KOPT-K1 (cell line): ENCODE results near the gene LRP1B.

ENCODE experiments used
- H3K27ac ChIP-seq: fragments of 200-600 bp; sonication (generic); 2 replicates; pipeline ENCODE4 v1.5.1; 2016; ENCODE audit warnings: antibody characterized with exemption, mild to moderate bottlenecking, low read depth, low read length; ENCODE audit not compliant: poor library complexity, severe bottlenecking
- H3K36me3 ChIP-seq: fragments of 200-600 bp; sonication (generic); 2 replicates; pipeline ENCODE4 v1.5.1; 2017; ENCODE audit warnings: antibody characterized with exemption, mild to moderate bottlenecking, low read length, moderate library complexity; ENCODE audit not compliant: insufficient read depth
- H3K9me3 ChIP-seq: fragments of 200-600 bp; sonication (generic); 2 replicates; pipeline ENCODE4 v1.5.1; 2017; ENCODE audit warnings: antibody characterized with exemption, low read length, mild to moderate bottlenecking; ENCODE audit not compliant: insufficient read depth, poor library complexity, severe bottlenecking

LRP1B gene

DNA sequence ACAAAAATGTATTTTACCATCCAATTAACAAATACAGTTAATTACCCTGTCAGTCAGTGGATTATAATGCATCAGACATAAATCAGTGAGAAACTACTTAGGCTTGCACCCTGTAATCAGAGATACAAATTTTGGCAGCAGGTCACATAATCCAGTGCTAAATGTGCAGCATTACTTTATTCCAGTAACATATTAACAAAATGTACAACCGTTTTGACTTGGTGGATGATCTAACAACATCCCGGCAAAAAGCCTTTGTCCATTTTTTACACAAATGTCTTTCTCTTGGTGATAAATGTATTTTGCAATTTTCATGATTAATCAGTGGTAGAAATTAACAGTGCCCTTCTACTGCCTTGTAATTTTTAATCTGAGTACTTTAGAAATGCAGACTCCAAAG lies 162.8 kb downstream of the LRP1B start:
- Histone ChIP-seq H3K27ac (no peak overlapping the region), H3K9me3 (no peaks in the 10 kb centered on the region), H3K36me3 (no peaks in the 10 kb centered on the region)

DNA sequence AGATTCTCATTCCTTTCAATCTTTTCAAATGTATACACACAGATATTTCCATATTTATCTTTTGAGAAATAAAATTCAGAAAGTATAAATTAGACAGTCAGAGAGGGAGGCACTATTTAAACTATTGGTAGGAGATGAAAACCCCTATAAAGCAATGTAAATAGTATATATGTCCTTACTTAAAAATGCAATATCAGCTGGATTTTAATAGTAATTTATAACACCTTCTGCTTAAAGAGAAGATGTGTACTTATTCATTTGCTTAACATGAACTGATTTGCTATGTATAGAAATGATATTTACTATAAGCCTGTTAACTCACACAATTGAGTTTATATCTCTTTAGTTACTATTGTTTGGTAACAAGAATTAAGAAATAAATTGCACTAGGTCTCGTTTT lies 163.3 kb downstream of the LRP1B start:
- Histone ChIP-seq H3K27ac (no peak overlapping the region), H3K9me3 (no peaks in the 10 kb centered on the region), H3K36me3 (no peaks in the 10 kb centered on the region)

DNA sequence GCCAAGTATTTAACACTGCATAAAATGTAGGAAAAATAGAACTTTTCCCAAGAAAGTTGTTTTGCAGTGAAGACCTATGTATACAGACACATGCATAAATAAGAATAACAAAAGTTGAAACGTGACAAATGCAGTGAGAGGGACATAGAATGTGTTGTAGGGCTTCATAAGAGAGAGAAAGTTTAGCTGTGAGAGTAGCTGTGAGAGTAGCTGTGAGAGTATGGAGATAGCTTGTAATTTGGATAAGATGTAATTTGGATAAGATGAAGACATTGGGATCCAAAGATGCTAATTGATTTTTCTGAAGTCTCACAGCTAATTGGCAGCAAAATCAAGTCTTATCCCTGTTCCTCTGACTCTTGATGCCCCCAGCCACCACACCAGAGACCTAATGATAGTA lies 170.9 kb downstream of the LRP1B start:
- H3K27ac ChIP-seq: no peak overlapping the region
- H3K9me3 ChIP-seq: no peaks in the 10 kb centered on the region
- H3K36me3 ChIP-seq: no peaks in the 10 kb centered on the region

DNA sequence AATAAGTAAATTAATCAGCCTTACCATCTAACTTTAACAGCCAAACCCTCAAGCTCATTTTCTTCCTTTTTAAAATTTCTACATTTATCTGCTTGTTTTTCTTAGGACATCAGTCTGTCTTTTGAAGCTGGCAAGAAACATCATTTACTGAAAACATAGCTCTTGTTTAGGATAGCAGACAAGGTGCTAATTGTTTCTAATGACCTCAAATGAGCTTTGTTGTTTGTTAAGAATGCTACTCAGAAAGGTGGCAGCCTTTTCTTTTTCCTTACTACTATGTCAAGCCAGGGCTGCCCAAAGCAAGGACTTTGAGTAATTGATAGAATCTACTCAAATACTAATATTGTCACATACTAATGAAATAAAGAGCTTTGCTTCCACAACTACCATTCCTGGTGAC lies 171.8 kb downstream of the LRP1B start:
- H3K36me3 ChIP-seq: no peaks in the 10 kb centered on the region
- H3K9me3 ChIP-seq: no peaks in the 10 kb centered on the region
- no peak overlapping the region for H3K27ac ChIP-seq

DNA sequence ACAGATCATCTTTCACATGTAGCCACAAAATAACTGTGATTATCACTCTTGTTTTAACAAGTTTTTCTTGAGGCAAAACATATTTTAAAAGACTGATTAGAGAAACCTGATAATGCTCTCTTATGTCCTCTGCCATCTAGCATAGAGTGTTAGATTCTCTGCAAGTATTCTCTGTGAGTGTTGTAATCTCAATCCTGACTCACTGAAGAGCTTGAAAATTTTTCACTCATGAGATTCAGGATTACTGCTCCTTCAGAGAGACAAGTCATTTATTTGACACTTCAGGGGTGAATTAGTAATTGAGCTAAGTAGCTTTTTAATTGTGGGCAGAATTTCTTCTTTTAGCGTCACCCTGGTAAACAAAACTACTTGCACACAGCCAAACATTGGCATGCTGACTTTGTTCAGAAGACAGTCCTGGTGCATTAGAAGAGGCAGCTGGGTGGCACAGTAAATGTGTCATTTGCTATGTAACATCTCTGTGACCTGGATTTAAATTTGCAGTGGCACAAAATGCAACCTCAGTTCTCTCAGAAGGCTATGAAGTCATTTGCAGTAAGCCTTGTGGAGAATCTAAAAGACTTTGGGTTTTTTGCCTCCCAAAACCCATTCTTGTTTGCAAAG lies 172.9 kb downstream of the LRP1B start:
- H3K9me3 ChIP-seq: no peaks in the 10 kb centered on the region
- H3K27ac ChIP-seq: no peak overlapping the region
- no peaks in the 10 kb centered on the region for H3K36me3 ChIP-seq

DNA sequence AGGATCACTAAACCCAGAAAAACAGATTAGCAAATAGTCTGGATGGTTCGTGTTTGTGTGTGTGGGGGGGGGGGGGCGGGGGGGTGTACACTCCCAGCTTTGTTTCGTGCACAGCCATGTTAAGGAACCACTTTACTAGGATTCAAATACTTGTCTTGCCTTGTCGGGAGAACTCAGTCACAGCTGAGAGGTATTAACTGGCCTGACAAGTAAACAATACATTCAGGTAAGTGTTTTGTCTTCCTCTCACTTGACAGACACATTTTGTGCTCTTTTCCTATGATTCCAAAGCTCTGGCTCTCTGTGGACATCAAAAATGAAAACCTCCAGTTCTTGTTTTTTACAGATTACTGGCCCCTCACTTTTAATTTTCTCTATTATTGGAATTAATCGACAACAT lies 173.5 kb downstream of the LRP1B start:
- Histone ChIP-seq H3K27ac (no peak overlapping the region), H3K36me3 (no peaks in the 10 kb centered on the region), H3K9me3 (no peaks in the 10 kb centered on the region)

DNA sequence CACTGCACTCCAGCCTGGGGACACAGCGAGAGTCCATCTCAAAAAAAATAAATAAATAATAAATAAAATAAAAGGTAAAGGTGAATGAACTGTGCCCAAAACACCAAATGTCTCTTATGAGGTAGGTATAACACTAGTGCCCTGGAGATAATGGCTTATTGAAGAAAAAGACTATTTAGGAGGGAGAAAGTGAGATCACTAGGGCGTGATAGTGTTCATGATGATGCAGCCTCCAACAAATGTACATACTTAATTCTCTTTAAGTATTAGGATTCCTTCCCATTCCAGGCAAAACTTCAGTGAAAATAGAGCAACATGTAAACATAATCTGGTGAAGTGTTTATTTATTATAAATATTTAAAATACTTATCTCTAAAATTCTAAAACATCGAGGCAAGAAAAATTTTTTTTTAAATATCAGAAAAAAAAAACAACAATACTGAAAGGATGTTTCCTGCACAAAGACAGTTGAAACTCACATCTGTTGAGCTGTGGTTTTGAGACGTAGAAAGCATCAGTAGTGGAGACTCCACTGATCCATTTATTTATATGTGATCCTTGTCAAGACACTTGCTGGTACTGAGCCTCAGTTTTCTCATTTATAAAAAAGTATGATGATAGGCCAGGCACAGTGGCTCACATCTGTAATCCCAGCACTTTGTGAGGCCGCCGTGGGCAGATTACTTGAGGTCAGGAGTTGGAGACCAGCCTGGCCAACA lies 183.3 kb downstream of the LRP1B start:
- Histone ChIP-seq H3K9me3 (no peaks in the 10 kb centered on the region), H3K36me3 (no peaks in the 10 kb centered on the region), H3K27ac (no peak overlapping the region)

DNA sequence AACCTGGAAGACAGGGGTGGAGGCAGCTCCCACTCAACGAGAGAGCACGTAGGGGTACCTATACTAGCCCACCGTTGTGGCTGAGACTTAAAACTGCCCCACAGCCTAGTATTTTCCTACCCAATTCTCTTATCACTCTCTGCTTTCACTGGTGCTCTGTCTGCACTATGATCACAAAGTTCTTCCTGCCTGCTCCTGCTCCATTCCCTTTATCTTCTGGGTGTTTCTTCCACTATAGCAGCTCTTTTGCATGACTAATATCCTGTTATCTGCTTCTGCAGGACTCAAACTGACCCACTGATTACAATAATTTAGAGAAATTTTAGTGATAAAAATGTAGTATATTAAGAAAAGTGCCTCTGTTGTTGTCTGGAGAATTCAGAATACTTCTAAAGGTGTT lies 184.8 kb downstream of the LRP1B start:
- Histone ChIP-seq H3K9me3 (no peaks in the 10 kb centered on the region), H3K27ac (no peak overlapping the region), H3K36me3 (no peaks in the 10 kb centered on the region)

DNA sequence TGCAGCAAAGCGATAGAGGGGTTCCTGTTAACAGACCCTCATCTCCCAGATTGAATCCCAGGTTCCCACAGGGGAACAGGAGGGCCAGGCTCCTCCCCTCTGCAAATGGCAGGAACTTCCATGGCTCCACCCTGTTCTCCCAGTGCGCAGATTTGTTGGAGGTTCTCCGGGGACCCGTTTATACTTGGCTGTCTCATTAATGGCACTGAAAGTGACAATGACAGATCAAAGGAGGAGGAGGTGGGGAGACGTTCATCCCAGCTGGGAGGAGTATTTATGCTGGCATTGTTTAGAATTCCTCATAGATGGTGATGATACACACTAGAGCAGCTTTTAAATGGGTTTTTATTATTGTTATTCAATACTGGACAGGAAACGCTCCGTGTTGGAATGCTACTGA lies 186.9 kb downstream of the LRP1B start:
- H3K36me3 ChIP-seq: no peaks in the 10 kb centered on the region
- H3K27ac ChIP-seq: no peak overlapping the region
- H3K9me3 ChIP-seq: no peaks in the 10 kb centered on the region

DNA sequence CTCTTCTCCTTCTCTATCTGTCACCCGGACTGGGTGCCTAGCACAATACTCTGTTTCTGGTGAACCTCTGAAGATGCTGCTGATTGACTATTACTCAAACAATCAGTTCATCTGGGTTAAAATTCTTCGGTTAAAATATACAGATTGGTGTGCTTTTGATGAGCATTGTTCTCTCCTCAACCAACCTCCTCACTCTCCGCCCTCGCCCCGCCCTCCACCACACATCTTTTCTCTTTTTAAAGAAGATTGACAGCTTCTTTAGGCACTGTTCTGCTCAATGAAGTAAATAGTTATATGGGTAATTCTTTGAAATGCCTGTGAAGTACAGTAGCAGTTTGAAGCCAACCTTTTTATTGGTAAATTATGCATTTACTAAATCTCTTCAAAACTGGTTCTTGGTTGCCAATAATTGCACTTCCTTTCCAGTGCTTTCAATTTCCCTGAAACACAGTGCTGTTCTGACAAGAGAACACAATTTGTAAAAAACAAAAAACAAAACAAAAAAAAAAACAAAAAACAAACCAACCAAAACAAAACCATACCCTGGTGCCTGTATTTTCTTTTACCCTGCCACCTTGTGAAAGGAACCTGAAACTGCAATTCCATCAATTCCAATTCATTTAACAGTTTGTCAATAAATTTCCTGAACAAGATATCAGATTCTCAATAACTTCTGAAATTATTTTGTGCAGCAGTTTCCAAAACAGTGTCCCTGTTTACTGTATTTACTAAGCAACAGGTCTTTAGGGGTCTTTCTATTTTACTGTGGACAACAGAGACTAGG lies 188.6 kb downstream of the LRP1B start:
- Histone ChIP-seq H3K36me3 (no peaks in the 10 kb centered on the region), H3K9me3 (no peaks in the 10 kb centered on the region), H3K27ac (no peak overlapping the region)

DNA sequence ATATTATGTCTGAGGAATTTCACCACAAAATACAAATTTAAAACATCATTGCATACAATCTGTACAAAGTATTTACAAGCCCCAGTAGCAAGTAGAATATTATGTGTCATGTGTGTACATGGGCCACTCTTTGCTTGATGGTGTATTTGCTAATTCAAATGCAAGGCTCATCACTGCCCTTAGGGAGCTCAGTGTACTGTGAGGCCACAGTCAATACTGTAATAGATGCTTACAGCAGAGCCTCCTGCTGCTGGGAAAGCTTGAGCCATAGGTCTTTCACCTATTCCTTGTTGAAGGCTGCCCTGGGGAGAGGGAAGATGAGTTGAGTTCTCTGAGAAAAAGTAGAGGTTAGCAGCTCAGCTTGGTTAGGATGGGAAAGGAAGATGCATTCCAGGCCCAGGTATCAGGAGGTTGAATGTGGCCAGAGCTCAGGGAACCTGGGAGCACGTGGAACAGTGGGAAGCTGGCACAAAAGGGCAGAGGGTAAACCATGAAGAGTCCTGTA lies 189.6 kb downstream of the LRP1B start:
- no peaks in the 10 kb centered on the region for H3K36me3 ChIP-seq
- H3K9me3 ChIP-seq: no peaks in the 10 kb centered on the region
- no peak overlapping the region for H3K27ac ChIP-seq

DNA sequence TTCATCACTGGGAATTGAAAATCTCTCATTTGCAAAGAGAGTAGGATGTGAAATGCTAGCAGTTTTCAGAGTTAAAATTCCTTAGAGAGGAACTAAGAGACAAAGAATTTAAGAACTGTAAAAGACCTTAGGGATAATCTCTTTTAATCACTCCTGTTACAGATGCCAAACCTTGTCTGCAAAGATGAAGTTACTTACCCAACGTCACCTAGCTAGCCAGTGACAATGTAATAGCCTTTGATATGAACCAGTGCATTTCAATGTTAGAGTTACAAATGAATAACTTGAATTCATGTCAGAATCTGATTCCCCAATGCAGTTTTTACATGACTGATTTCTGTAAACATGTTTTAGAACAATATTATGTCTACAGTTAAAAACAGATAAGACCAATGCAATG lies 190.1 kb downstream of the LRP1B start:
- no peak overlapping the region for H3K27ac ChIP-seq
- H3K9me3 ChIP-seq: no peaks in the 10 kb centered on the region
- H3K36me3 ChIP-seq: no peaks in the 10 kb centered on the region

DNA sequence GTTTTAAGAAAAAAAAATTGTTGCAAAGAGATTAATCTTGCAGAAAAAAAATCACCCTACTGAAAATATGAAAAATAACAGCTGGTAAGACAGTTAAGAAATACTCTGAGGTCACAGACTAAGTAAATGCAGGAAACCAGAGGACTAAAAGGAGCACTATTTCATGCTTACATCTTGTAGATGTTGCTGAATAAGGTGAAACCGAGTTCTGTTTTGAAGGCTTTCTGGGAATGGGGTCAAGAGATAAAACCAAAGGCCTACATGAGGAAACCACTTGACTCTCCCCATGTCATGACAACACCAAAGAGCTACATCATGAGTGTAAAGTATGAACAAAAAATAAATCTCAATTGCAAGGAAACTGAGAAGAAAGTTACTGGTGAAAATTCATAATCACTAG lies 197.6 kb downstream of the LRP1B start:
- Histone ChIP-seq H3K36me3 (no peaks in the 10 kb centered on the region), H3K27ac (no peak overlapping the region), H3K9me3 (no peaks in the 10 kb centered on the region)

DNA sequence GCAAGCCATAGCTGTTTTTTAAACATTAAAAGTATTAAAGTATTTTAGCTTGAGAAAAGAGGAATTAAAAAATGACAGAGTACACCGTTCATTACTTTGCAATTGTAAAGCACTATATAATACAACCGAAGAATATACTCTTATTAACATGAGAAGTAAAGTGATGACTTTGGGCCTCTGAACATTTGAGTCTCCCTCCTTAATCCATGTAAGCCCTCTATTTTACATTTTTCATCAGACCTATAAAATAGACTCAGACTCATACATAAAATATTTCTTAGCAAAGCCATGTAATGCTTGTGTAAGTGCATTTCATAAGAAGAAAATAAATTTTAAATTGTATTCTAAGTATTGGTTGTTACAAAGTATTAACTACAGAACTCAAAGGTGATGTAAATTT lies 198.6 kb downstream of the LRP1B start:
- Histone ChIP-seq H3K9me3 (no peaks in the 10 kb centered on the region), H3K36me3 (no peaks in the 10 kb centered on the region), H3K27ac (no peak overlapping the region)

DNA sequence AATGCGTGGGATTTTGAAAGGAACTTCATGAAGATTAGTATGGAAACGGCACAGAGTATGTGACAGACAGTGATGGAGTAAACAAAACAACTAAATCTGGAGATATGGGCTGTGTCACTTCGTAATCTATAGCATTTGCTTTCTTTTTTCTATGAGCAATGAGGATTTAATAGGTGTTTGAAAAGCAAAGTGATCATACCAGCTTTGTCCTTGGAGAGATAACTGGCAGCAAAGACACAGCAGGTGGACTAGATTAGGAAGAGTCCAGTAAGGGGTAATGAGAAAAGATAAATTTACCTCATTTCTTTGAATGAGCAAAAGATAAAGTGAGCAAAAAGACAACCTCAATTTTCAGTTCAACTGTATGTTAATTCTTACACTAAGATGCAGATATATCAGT lies 199.0 kb downstream of the LRP1B start:
- Histone ChIP-seq H3K36me3 (no peaks in the 10 kb centered on the region), H3K9me3 (no peaks in the 10 kb centered on the region), H3K27ac (no peak overlapping the region)
